Measurements from ENCODE around the gene PACS1.
A peak's percentile ranks its signal among the peaks of the same experiment; 100 is the strongest.
"Not testable (repeated sequence)": the region's sequence is repeated elsewhere in the genome, so short reads cannot be mapped to it uniquely, and the experiment has no call there.

Gene PACS1

GRCh38 chr11:66263785-66264184 lies 193.7 kb downstream of the PACS1 start:
- DNase-seq: no peak

- DNase-seq: no peak
Observed at GRCh38 chr11:66264383-66264782, 194.3 kb downstream of the PACS1 start.

DNA sequence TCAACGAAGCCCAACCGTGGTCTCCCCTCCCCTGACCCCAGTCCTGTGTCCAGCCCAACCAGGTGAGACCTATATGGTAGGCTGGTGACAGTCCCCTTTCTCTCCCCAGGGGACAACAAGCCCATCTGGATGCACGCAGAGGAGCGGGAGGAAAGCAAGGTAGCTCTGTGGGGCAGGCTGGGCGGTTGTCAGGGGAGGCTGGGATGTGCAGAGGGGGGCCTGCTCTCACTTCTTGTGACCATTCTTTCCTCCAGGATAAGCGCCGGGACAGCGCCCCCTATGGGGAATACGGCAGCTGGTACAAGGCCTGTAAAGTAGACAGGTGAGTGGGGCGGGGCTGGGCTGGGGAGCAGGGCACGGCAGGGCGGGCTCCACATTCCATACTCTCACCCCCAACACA lies 194.8 kb downstream of the PACS1 start:
- DNase-seq: no peak

DNA sequence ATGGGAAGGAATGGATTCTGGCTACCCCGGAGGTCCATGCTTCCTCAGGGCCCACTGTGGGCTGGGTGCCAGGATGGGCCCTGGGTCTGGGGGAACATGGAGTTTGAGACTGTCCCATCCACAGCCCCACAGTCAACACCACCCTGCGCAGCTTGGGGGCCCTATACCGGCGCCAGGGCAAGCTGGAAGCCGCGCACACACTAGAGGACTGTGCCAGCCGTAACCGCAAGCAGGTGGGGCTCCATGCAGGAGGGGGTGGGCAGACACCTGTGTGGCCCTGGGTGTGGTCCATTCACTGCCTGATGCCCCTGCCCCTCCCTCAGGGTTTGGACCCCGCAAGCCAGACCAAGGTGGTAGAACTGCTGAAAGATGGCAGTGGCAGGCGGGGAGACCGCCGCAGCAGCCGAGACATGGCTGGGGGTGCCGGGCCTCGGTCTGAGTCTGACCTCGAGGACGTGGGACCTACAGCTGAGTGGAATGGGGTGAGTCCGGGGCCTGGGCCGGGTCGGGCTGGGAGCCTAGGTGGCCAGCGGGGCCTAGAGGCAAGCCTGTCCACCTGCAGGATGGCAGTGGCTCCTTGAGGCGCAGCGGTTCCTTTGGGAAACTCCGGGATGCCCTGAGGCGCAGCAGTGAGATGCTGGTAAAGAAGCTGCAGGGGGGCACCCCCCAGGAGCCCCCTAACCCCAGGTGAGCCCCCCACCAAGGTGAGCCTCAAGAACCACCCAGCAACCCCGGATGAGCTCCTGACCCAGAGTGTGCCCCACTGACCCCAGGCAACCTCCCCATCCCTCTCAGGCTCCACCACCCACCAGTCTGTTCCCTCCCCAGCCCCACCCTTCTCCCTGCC lies 195.7 kb downstream of the PACS1 start:
- no peak for DNase-seq

GRCh38 chr11:66266378-66267038 lies 196.4 kb downstream of the PACS1 start:
- DNase-seq: no peak

- DNase-seq: no peak
Observed at GRCh38 chr11:66267039-66267378, 196.9 kb downstream of the PACS1 start.

- peak; percentile 19 for DNase-seq
Observed at GRCh38 chr11:66267379-66268243, 197.5 kb downstream of the PACS1 start.

- peak; percentile 96 for DNase-seq
Observed at GRCh38 chr11:66268244-66268951, 198.3 kb downstream of the PACS1 start, which contains the start of gene RAB1B. RAB1B (plus strand) TSS chr11:66268639; CDS start chr11:66268680, 41 bp downstream.

GRCh38 chr11:66268952-66269905 lies 199.2 kb downstream of the PACS1 start:
- DNase-seq: no peak

DNA sequence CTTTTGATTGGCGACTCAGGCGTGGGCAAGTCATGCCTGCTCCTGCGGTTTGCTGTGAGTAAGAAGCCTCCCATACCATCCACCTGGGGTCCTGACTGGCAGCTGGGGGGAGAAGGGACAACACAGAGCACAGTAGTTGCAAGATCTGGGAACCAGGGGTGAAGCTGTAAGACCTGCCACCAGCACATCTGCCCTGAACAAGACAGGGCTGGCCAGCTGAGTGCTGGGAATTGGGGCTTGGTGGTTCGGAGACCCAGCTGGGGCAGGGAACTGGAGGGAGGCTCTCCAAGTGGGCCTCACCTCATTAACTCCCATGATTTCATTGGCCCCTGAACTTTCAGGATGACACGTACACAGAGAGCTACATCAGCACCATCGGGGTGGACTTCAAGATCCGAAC lies 201.7 kb downstream of the PACS1 start:
- DNase-seq: no peak

- DNase-seq: no peak
Observed at GRCh38 chr11:66272596-66272995, 202.5 kb downstream of the PACS1 start.

- no peak for DNase-seq
Observed at GRCh38 chr11:66274219-66274618, 204.1 kb downstream of the PACS1 start.

GRCh38 chr11:66275396-66275795 lies 205.3 kb downstream of the PACS1 start:
- DNase-seq: no peak

GRCh38 chr11:66275984-66276612 lies 206.0 kb downstream of the PACS1 start:
- no peak for DNase-seq

DNA sequence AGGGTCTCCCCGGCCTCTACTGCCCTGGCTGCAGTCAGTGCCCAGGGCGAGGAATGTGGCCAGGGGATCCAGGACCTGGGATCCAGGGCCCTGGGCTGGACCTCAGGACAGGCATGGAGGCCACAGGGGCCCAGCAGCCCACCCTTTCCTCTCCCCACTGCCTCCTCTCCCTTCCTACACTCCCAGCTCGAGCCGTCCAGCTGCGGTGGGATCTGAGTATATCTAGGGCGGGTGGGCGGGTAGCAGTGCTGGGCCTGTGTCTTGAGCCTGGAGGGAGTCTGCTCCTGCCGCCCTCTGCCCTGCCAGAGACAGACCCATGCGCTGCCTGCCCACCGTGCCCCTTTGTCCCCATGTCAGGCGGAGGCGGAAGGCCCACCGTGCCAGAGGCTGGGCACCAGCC lies 206.5 kb downstream of the PACS1 start:
- DNase-seq: not testable (repeated sequence)

DNA sequence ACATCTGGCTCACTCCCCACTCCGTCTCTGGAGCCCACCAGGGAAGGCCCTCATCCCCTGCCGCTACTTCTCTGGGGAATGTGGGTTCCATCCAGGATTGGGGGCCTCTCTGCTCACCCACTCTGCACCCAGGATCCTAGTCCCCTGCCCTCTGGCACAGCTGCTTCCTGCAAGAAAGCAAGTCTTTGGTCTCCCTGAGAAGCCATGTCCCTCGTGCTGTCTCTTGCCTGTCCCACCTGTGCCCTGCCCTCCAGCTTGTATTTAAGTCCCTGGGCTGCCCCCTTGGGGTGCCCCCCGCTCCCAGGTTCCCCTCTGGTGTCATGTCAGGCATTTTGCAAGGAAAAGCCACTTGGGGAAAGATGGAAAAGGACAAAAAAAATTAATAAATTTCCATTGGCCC lies 207.0 kb downstream of the PACS1 start:
- not testable (repeated sequence) for DNase-seq

DNA sequence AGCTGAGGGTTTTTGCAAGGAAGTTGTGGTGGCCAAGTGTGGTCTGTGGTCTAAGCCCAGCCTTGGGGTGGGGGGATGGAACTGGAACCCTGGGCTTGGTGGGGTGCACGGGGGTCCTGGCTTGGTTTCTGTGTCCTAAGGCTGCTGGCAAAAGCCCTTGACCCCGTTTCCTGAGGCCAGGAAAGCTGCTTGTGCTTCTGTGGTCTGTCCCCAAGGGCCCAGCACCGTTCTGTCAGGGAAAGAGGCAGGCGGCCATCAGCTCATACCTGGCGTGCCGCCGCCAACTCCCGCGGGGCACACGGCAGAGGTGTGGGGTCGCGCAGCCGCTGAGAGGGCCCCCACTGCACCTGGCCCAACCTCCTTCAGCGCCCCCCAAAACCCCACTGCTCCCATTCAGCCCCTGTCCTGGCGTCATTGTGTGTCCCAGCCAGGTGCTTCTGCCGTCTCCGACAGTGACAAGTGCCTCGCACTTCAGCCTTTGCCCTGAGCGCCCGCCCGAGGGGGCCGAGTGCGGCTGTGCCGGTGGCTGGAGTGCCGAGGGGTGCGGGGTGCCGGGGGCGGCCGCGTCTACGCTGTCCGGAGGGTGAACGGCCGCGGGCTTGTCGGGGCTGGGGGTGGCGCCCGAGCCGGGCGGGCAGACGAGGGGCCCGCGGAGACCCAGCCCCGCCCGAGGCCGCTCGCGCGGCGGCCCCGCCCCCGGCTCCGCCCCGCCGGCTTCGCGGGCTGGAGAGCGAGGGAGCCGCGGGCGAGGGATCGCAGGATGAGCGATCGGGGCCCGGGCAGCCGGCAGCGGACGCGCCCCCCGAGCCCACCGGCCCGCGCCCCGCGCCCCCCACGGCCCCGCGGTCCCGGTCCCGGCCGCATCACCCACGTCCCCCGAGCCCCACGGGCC lies 207.6 kb downstream of the PACS1 start, which contains the start of gene CNIH2:
CNIH2 (plus strand) TSS at position 705 of the 892 bp plus-strand sequence. CDS start 282 bp downstream, outside the sequence.
- no peak for DNase-seq

GRCh38 chr11:66278363-66279091 lies 208.5 kb downstream of the PACS1 start:
- DNase-seq: peak; percentile 5

Data from DMS79 (cell line).